Activated T-cell treated with anti-CD3 and anti-CD28 coated beads, Interleukin-2, amount 50 U/mL, for 24 hours (primary cell): ENCODE data around the gene GCNT2.
A peak's percentile ranks its signal among the peaks of the same experiment; 100 is the strongest.
"Not testable (repeated sequence)": the region's sequence is repeated elsewhere in the genome, so short reads cannot be mapped to it uniquely, and the experiment has no call there.

Experiments
- DNase-seq: peaks from one replicate; pipeline ENCODE4 v3.0.0-alpha.2; 2020
- H3K27ac Mint-ChIP-seq: 2 replicates; pipeline ENCODE4 v1.8.0; 2020; ENCODE audit warnings: mild to moderate bottlenecking, mixed read lengths
- H3K27me3 Mint-ChIP-seq: 2 replicates; pipeline ENCODE4 v1.8.0; 2020; ENCODE audit warnings: mixed read lengths
- H3K36me3 Mint-ChIP-seq: 2 replicates; pipeline ENCODE4 v1.8.0; 2020; ENCODE audit warnings: low read depth, mixed read lengths
- H3K4me1 Mint-ChIP-seq: 2 replicates; pipeline ENCODE4 v1.8.0; 2020; ENCODE audit warnings: low read depth, mixed read lengths
- H3K4me3 Mint-ChIP-seq: 2 replicates; pipeline ENCODE4 v1.8.0; 2020; ENCODE audit warnings: mild to moderate bottlenecking, moderate library complexity, mixed read lengths
- H3K9me3 Mint-ChIP-seq: 2 replicates; pipeline ENCODE4 v1.8.0; 2020; ENCODE audit warnings: mixed read lengths

GCNT2 gene

GRCh38 chr6:10528158-10528981, 7.2 kb downstream of the GCNT2 start:
- Mint-ChIP-seq H3K4me3 (peak overlapping the region; percentile 78), H3K27ac (peak overlapping the region; percentile 87), H3K27me3 (no peaks in the 10 kb centered on the region), H3K36me3 (peaks cover 3% of the 10 kb centered on the region), H3K9me3 (no peaks in the 10 kb centered on the region), H3K4me1 (peaks cover 69% of the 10 kb centered on the region)
- peak; percentile 56 for DNase-seq

DNA sequence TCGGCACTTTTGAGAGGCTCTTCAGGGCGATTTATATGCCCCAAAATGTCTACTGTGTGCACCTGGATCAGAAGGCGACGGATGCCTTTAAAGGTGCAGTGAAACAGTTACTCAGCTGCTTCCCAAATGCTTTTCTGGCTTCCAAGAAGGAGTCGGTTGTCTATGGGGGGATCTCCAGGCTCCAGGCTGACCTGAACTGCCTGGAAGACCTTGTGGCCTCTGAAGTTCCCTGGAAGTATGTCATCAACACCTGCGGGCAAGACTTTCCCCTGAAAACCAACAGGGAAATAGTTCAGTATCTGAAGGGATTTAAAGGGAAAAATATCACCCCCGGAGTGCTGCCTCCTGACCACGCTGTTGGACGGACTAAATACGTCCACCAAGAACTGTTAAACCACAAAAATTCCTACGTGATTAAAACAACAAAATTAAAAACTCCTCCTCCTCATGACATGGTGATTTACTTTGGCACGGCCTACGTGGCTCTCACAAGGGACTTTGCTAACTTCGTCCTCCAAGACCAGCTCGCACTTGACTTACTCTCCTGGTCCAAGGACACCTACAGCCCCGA, 8.2 kb downstream of the GCNT2 start:
- Mint-ChIP-seq H3K27ac (peak overlapping the region; percentile 87), H3K4me1 (peaks cover 69% of the 10 kb centered on the region), H3K9me3 (no peaks in the 10 kb centered on the region), H3K4me3 (peak overlapping the region; percentile 78), H3K36me3 (peaks cover 3% of the 10 kb centered on the region), H3K27me3 (no peaks in the 10 kb centered on the region)
- DNase-seq, result peak; percentile 38

GRCh38 chr6:10529828-10530374, 8.8 kb downstream of the GCNT2 start:
- not testable (repeated sequence) for H3K9me3 Mint-ChIP-seq, H3K27me3 Mint-ChIP-seq, DNase-seq, H3K36me3 Mint-ChIP-seq
- Mint-ChIP-seq H3K27ac (peak overlapping the region; percentile 87), H3K4me1 (peaks cover 66% of the 10 kb centered on the region), H3K4me3 (peak overlapping the region; percentile 78)

DNA sequence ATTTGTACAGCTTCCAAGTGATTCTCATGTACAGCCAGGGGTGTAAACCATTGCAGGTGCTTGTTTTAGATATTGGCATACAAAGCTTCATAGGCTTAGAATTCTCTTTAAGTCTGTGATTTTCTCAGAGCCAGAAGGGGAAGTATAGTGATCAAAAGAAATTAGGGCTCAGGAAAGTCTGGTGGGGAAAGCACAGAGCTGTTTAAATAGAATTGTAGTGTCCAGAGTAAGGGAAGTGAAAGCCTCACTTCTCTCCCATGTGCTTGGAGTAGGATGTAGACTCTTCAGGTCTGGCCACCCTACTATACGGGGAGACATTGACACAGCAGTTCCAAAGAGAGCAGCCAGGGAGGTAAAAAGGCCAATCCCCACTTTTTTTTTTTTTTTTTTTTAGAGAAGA, 10.4 kb downstream of the GCNT2 start:
- DNase-seq, result no peak
- H3K27me3 Mint-ChIP-seq, result no peaks in the 10 kb centered on the region
- peaks cover 58% of the 10 kb centered on the region for H3K4me1 Mint-ChIP-seq
- H3K4me3 Mint-ChIP-seq, result peak overlapping the region; percentile 51
- peaks cover 3% of the 10 kb centered on the region for H3K36me3 Mint-ChIP-seq
- no peaks in the 10 kb centered on the region for H3K9me3 Mint-ChIP-seq
- no peak overlapping the region for H3K27ac Mint-ChIP-seq

DNA sequence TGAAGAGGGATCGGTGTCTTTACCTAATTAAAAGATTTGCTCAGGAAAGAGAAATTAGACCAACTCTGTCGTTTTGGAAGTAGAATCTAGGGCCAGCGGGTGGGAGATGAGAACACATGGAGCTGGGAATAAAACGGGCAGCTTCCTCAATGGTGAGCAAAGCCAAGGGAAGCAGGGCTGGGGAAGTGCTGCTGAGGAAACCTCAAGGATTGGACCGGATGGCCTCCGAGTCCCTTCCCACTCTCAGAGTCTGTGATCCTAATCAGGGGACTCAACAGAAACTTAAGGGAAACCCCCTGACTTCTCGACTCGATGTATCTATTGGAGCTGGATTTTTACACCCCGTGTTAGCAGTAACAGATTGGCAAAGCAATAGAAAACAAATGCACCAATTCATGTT, 10.8 kb downstream of the GCNT2 start:
- peak overlapping the region; percentile 35 for H3K27ac Mint-ChIP-seq
- no peak for DNase-seq
- peak overlapping the region; percentile 38 for H3K4me3 Mint-ChIP-seq
- no peaks in the 10 kb centered on the region for H3K9me3 Mint-ChIP-seq
- peaks cover 3% of the 10 kb centered on the region for H3K36me3 Mint-ChIP-seq
- peaks cover 57% of the 10 kb centered on the region for H3K4me1 Mint-ChIP-seq
- no peaks in the 10 kb centered on the region for H3K27me3 Mint-ChIP-seq

- Mint-ChIP-seq H3K36me3 (peaks cover 3% of the 10 kb centered on the region), H3K4me1 (peaks cover 56% of the 10 kb centered on the region), H3K27ac (no peak overlapping the region), H3K9me3 (no peaks in the 10 kb centered on the region), H3K27me3 (no peaks in the 10 kb centered on the region), H3K4me3 (no peak overlapping the region)
- no peak for DNase-seq
Measured at GRCh38 chr6:10532392-10532791, 11.2 kb downstream of the GCNT2 start.

- Mint-ChIP-seq H3K4me1 (peaks cover 38% of the 10 kb centered on the region), H3K4me3 (no peak overlapping the region), H3K36me3 (peaks cover 3% of the 10 kb centered on the region), H3K27me3 (no peaks in the 10 kb centered on the region), H3K9me3 (no peaks in the 10 kb centered on the region), H3K27ac (no peak overlapping the region)
- no peak for DNase-seq
Measured at GRCh38 chr6:10534419-10534762, 13.2 kb downstream of the GCNT2 start.

DNA sequence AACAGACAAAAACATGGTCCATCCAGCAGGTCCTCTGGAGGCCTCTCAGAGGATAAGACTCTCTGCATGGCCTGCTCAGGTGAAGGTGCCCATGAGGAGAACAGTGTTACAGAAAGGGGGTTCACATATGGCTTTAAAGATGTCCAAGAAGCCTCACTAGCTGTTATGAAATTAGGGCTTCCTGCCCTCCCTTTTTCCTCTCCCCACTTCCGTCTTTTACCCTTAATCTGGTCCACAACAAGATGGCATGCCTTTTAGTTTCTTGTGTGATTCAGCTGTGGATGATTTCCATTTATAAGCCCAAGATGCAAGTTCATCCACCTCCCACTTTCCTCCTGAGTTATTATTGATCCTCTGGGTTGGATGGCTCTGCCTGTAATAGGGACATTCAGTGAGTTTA, 14.0 kb downstream of the GCNT2 start:
- no peak overlapping the region for H3K27ac Mint-ChIP-seq

DNA sequence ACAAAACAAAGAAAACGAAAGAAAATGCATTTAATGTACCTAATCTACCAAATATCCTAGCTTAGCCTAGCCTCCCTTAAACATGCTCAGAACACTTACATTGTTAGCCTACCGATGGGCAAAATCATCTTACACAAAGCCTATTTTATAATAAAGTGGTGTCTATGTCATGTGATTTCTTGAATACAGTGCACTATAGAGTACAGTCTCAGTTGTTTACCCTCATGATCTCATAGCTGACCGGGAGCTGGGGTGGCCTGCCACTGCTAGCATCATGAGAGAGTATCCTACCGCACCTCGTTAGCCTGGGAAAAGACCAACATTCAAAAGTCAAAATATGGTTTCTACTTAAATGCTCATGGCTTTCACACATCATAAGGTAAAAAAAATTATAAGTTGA, 16.6 kb downstream of the GCNT2 start:
- Mint-ChIP-seq H3K4me1 (peaks cover 9% of the 10 kb centered on the region), H3K27me3 (no peaks in the 10 kb centered on the region), H3K36me3 (peaks cover 8% of the 10 kb centered on the region), H3K27ac (no peak overlapping the region), H3K4me3 (no peak overlapping the region), H3K9me3 (peaks cover 6% of the 10 kb centered on the region)
- no peak for DNase-seq

More for the DNA sequence above, 14.0 kb downstream of the GCNT2 start:
- peaks cover 2% of the 10 kb centered on the region for H3K36me3 Mint-ChIP-seq
- DNase-seq, result no peak
- no peaks in the 10 kb centered on the region for H3K27me3 Mint-ChIP-seq
- no peaks in the 10 kb centered on the region for H3K9me3 Mint-ChIP-seq
- peaks cover 31% of the 10 kb centered on the region for H3K4me1 Mint-ChIP-seq
- no peak overlapping the region for H3K4me3 Mint-ChIP-seq

DNA sequence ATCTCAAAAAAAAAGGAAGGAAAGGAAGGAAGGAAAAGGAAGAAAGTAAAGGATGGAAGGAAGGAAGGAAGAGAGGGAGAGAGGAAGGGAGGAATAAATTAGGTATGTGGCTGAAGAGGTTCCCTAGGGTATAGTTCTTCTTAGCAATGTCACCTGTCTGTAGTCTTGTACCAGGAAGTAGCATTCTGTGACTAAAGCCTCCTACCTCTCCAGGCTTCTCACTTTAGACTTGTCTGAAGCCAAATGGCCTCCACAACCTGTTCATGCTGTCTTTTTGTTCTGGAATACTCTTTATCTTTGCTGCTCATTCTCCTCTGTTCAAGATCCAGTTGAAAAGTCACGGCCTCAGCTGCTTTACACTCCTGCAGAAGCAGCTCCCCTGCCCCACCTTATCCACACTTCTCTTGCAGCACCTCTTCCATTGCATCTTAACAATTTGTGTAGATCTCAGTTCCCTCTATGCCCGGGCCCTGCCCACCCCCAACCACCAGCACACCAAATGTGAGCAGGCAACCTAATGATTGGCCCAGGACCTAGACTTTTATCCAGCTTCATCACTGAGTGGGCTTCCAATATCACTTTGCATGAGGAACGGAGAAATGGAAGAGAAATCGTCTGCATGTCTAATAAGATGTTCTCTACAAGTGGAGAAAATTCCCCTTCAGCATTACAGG, 19.1 kb downstream of the GCNT2 start:
- H3K27me3 Mint-ChIP-seq, result no peaks in the 10 kb centered on the region
- no peaks in the 10 kb centered on the region for H3K4me1 Mint-ChIP-seq
- peaks cover 6% of the 10 kb centered on the region for H3K9me3 Mint-ChIP-seq
- H3K4me3 Mint-ChIP-seq, result no peak overlapping the region
- H3K36me3 Mint-ChIP-seq, result peaks cover 8% of the 10 kb centered on the region
- H3K27ac Mint-ChIP-seq, result no peak overlapping the region
- DNase-seq, result no peak

DNA sequence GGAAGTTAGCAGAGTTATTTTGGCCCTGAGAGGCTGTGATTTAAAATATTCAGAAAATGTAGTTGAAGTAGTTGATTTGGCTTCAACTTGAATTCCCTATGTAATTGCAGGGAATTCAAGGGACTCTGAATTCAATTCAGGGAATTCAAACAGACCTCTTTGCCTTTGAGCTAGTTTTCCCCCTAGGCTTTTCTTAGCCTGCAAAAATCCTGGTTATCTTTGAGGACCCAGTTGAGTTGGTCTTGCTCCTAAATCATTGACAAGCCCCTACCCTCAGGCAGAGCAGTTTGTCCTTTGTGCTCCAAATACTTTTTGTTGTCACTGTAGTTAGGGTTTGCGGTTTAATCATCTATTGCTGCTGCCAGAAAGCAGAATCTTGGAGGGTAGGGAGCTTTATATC, 20.4 kb downstream of the GCNT2 start:
- no peak overlapping the region for H3K27ac Mint-ChIP-seq
- peaks cover 6% of the 10 kb centered on the region for H3K9me3 Mint-ChIP-seq
- no peaks in the 10 kb centered on the region for H3K27me3 Mint-ChIP-seq

GRCh38 chr6:10542213-10542612, 21.1 kb downstream of the GCNT2 start:
- no peaks in the 10 kb centered on the region for H3K27me3 Mint-ChIP-seq

More for the DNA sequence above, 20.4 kb downstream of the GCNT2 start:
- DNase-seq, result no peak
- no peaks in the 10 kb centered on the region for H3K4me1 Mint-ChIP-seq
- peaks cover 8% of the 10 kb centered on the region for H3K36me3 Mint-ChIP-seq
- H3K4me3 Mint-ChIP-seq, result no peak overlapping the region

DNA sequence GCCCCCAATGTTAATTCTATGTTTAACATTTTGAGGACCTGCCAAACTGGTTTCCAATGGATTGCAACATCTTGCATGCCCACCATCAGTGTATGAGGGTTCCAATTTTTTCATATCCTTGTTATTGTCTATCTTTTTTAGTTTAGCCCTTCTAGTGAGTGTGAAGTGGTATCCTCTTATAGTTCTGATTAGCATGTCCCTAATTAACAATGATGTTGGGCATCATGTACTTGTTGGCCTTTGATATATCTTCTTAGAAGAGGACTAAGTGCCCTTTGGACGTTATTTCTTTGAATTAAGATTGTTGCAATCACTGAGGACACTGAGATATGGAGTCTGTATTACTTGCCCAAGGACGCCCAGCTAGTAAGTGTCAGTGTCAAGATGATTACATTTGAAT, 22.3 kb downstream of the GCNT2 start:
- no peaks in the 10 kb centered on the region for H3K4me1 Mint-ChIP-seq

More at GRCh38 chr6:10542213-10542612, 21.1 kb downstream of the GCNT2 start:
- no peaks in the 10 kb centered on the region for H3K4me1 Mint-ChIP-seq
- H3K36me3 Mint-ChIP-seq, result peaks cover 8% of the 10 kb centered on the region
- peaks cover 6% of the 10 kb centered on the region for H3K9me3 Mint-ChIP-seq
- no peak for DNase-seq
- H3K27ac Mint-ChIP-seq, result no peak overlapping the region
- no peak overlapping the region for H3K4me3 Mint-ChIP-seq

GRCh38 chr6:10545482-10545881, 24.3 kb downstream of the GCNT2 start:
- peaks cover 6% of the 10 kb centered on the region for H3K9me3 Mint-ChIP-seq
- no peaks in the 10 kb centered on the region for H3K4me1 Mint-ChIP-seq
- H3K4me3 Mint-ChIP-seq, result no peak overlapping the region
- no peak overlapping the region for H3K27ac Mint-ChIP-seq
- no peaks in the 10 kb centered on the region for H3K27me3 Mint-ChIP-seq
- DNase-seq, result no peak
- H3K36me3 Mint-ChIP-seq, result peaks cover 5% of the 10 kb centered on the region

More for the DNA sequence above, 22.3 kb downstream of the GCNT2 start:
- no peak for DNase-seq
- Mint-ChIP-seq H3K4me3 (no peak overlapping the region), H3K27me3 (no peaks in the 10 kb centered on the region), H3K9me3 (peaks cover 6% of the 10 kb centered on the region), H3K36me3 (peaks cover 8% of the 10 kb centered on the region), H3K27ac (no peak overlapping the region)

GRCh38 chr6:10547809-10548208, 26.7 kb downstream of the GCNT2 start:
- no peak overlapping the region for H3K27ac Mint-ChIP-seq
- DNase-seq, result no peak
- no peaks in the 10 kb centered on the region for H3K27me3 Mint-ChIP-seq
- H3K4me1 Mint-ChIP-seq, result no peaks in the 10 kb centered on the region
- H3K4me3 Mint-ChIP-seq, result no peak overlapping the region
- no peaks in the 10 kb centered on the region for H3K36me3 Mint-ChIP-seq
- H3K9me3 Mint-ChIP-seq, result no peaks in the 10 kb centered on the region
